ENCODE measurements around the gene IFNL4.

DNA sequence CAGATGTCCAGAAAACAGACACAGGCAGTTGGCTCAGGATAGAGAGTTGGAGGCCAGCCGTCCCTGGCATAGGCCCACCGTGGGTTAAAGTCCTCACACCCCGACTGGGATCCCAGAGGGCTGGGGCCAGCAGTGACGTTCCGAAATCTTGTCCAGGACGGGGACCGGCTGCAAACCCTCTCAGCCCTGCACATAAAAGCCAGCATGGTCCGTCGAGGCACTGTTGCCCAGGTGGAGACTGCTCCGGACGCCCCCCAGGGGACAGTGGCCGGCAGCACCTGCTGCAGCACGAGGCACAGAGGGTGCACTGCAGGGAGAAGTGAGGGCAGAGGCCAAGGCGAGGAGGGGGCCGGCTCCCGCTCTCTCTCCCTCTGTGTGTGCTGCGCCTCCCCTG, 15.3 kb upstream of the IFNL4 start:
- TF ChIP-seq ESRRG (CRISPR knock-in tag; IDR thresholded peaks at IDR 0.05), result no peak
- TF ChIP-seq ZFP30 (CRISPR knock-in tag; IDR thresholded peaks at IDR 0.05), result no peak
- TF ChIP-seq CSRNP3 (CRISPR knock-in tag; IDR thresholded peaks at IDR 0.05), result no peak
- no peak for TF ChIP-seq RARB (CRISPR knock-in tag; IDR thresholded peaks at IDR 0.05)
- TF ChIP-seq PATZ1 (CRISPR knock-in tag; IDR thresholded peaks at IDR 0.05; ENCODE audit: borderline replicate concordance), result no peak
- no peak for TF ChIP-seq GLIS3 (CRISPR knock-in tag; IDR thresholded peaks at IDR 0.05)
- no peak for TF ChIP-seq ZNF565 (CRISPR knock-in tag; conservative IDR thresholded peaks at IDR 0.05; ENCODE audit: low read depth)
- TF ChIP-seq CREB5 (CRISPR knock-in tag; IDR thresholded peaks at IDR 0.05; ENCODE audit: low read depth), result no peak
- TF ChIP-seq, protein P1, sequence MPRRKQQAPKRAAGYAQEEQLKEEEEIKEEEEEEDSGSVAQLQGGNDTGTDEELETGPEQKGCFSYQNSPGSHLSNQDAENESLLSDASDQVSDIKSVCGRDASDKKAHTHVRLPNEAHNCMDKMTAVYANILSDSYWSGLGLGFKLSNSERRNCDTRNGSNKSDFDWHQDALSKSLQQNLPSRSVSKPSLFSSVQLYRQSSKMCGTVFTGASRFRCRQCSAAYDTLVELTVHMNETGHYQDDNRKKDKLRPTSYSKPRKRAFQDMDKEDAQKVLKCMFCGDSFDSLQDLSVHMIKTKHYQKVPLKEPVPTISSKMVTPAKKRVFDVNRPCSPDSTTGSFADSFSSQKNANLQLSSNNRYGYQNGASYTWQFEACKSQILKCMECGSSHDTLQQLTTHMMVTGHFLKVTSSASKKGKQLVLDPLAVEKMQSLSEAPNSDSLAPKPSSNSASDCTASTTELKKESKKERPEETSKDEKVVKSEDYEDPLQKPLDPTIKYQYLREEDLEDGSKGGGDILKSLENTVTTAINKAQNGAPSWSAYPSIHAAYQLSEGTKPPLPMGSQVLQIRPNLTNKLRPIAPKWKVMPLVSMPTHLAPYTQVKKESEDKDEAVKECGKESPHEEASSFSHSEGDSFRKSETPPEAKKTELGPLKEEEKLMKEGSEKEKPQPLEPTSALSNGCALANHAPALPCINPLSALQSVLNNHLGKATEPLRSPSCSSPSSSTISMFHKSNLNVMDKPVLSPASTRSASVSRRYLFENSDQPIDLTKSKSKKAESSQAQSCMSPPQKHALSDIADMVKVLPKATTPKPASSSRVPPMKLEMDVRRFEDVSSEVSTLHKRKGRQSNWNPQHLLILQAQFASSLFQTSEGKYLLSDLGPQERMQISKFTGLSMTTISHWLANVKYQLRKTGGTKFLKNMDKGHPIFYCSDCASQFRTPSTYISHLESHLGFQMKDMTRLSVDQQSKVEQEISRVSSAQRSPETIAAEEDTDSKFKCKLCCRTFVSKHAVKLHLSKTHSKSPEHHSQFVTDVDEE (CRISPR knock-in tag; IDR thresholded peaks at IDR 0.05), result no peak
- no peak for TF ChIP-seq ZC3H10 (CRISPR knock-in tag; IDR thresholded peaks at IDR 0.05)
- no peak for TF ChIP-seq OSR1 (CRISPR knock-in tag; IDR thresholded peaks at IDR 0.05)
